Stimulated activated CD4-positive, alpha-beta T cell treated with anti-CD3 and anti-CD28 coated beads, Interleukin-4, amount 100 ng/mL, for 4 hours (primary cell): Measurements from ENCODE around the gene NDUFAF5.

ENCODE experiments used
- DNase-seq, 2 experiments: peaks; one replicate each; pipeline ENCODE4 v3.0.0-alpha.2; 2020

The NDUFAF5 gene

DNA sequence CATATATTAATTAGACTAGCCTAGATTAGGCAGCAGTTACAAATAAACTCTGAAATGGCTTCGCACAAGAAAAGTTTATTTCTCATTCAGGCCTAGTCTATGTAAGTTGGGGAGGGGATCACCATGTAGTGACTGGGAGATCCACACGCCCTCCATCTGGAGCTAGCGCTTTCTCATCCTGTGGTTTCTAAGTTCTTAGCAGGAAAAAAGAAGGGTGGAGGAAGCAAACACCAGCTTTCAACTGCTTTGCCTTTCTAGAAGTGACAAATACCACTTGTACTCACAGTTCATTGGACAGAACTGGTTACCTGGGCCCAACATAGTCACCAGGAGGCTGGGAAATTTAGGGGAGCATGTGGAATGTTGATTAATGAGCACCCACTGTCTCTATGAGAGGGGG is 46.6 kb downstream of the NDUFAF5 start:
- DNase-seq, result no peak

DNA sequence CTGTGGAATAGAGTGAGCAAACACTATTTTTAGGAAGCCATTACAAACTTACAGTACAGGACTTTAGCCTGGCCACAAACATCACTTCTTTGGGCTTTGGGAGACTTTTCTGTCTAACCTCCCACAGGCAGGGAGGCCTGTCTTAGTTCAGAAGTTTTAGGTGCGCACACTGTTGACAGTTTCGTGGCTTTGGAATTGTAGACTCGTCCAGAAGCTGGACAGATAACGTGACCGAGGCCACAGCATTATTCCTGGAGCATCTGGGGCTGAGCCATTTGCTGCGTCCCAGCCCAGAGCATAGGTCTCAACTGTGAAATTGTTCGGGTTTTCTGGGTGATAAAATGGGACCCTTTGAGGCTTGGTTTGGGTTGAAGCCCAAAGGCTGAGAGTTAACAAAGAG is 53.8 kb downstream of the NDUFAF5 start:
- no peak for DNase-seq

DNA sequence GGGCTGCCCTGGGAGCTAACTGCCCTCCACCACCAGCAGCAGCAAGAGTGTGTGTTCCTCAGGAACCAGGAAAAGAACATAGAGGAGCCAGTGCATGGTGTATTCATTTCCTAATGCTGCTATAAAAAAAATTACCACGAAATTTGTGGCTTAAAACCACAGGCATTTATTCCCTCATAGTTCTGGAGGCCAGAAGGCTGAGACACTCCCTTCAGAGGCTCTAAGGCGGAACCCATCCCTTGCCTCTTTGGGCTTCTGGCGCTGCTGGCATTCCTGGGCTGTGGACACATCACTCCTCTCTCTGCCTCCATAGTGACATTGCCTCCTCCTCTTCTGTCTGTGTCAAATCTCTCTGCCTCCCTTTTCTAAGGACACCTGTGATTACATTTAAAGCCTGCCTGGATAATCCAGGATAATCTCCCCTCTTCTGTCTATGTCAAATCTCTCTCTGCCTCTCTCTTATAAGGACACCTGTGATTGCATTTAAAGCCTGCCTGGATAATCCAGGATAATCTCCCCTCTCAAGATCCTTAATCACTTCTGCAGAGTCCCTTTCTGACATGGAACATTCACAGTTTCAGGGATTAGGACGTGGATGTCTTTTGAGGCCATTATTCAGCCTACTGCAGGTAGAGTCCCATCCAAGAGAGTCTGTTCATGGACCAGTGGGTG is 54.7 kb downstream of the NDUFAF5 start:
- no peak for DNase-seq

DNA sequence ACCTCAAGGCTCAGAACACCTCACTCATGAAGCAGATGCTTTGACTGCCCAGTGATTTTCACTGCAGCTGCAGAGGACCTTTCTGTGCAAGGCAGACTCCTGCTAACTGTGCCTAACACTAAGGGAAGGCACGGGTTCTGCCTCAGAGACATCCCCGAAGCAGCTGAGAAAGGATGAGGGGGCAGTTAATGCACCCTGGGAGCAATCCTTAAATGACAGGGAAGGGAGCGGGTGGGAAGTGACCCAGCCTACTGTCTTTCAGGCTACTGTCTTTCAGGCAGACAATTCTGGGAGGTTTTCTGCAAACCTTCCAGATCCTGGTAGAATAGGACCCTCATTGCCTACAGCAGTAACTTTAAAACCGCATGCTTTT is 55.3 kb downstream of the NDUFAF5 start:
- DNase-seq, result no peak

DNA sequence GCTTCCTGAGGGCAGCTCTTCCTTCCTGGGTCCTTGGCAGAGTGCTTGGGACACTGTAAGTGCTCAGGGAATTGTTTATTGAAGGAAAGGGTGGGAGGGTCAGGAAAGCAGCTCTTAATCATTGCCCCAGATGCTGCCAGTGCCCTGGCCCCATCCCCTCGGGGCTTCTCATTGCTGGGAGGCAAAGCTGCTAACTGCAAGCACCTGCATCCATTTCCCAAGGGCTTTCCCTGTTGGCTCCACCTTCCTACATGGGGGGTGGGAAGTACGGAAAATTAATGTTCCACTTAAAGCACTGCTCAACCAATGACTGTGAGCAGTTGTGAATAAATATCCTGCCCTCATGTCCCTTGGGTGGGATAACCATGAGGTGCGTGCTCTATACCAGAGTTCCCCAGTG is 56.4 kb downstream of the NDUFAF5 start:
- no peak for DNase-seq

DNA sequence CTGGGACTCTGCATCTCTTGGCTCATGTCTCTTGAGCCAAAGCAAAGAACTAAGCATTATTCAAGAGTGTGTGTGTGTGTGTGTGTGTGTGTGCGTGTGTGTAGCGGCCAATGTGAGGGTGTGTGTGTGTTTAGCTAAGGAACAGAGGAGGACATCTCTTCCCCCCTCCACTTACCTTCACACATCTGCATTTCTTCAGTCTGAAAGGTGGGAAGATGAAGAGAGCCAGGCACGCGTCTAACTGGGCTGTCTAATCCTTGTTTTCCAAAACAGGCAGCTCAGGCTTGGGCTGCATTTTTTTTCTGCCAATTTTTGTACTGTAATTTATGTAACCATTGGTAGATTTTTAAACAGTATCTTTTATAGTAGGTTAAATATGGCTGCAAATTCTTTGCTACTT is 59.5 kb downstream of the NDUFAF5 start:
- DNase-seq, result no peak

DNA sequence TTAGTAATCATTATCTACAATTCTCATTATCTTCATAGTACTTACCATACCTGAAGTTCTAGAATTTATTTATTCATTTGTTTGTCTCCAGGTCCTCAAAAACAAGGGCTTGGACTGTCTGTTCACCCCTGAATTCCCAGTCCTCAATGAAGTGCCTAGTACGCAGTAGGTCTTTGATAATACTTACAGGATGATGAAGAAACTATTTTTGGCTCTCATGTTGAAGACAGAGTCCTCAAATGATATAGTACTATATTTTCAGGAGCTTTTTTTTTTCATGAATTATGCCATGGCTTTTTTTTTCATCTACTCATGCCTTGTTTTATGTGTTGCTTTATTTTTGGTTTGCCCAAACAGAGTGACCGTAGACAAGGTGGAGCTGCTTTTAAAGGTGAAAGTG is 66.5 kb downstream of the NDUFAF5 start:
- DNase-seq, result no peak

DNA sequence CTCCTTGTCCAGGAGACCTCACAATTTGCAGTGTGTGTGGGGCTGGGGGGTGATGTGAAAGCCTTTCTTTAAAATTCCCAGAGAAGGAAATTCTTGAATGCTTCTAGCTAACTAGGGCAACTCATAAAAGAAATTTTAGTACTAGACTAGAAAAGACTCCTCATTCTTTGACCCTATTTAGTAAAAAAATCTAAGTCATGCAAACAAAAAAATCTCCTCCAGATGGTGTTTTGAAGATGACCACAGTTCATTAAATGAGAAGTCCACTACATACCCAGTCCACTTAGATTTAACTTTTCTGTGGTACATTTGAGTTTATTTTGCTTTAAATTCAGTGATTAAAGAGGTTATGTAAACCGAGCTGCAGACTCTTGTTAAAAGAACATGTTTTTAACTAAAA is 67.5 kb downstream of the NDUFAF5 start:
- DNase-seq, result no peak

DNA sequence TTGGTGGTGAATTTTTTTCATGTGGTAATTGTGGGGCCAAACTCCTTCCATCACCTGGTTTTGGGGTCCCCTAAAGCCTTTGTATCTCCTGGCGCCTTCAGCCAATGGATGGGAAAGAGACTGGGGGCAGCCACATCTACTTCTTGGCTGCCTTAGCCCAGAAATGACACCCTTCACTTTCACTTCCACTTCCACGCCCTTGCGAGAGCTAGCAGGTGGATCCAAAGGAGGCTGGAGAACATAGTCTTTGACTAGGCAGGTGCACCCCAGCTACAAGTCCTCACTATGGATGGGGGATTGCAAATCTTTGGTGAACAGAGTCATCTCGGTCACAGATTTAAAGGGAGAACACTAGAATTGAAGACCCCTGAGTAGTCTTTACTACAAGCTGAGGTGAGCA is 70.8 kb downstream of the NDUFAF5 start:
- DNase-seq, result no peak

DNA sequence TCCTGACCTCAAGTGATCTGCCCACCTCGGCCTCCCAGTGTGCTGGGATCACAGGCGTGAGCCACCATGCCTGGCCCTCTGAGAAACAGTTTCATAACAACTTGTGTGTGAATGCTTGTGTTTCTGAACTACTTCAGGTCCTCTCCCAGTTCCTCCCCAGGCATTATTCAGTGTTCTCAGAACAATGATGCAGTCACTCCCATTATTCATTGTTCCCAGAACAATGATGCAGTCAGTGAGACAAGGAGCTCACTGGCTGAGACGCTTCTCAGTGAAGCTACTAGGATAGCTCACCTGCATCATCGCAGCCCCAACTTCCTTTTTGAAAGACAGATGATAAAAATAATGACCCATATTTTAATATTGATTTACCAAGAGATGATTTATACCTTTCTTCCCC is 71.5 kb downstream of the NDUFAF5 start:
- no peak for DNase-seq

DNA sequence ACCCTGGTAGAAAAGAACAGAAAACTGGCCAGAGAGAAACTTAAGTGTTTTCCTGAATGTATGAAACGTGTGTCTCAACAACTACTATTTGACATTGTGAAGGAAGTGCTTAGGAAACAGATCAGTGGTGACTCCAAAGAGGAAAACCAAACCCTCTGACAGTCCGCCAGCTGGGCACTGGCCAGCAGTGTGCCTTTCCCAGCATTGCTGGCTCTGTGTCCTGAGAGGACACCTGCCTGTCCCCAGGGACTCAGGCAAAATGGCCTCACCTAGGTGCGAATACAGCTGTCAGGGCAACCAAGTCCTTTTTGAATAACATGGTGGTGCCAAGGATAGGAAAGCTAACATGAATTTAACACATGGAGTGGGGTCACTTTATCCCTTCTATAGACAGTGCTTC is 72.5 kb downstream of the NDUFAF5 start:
- DNase-seq, result no peak

DNA sequence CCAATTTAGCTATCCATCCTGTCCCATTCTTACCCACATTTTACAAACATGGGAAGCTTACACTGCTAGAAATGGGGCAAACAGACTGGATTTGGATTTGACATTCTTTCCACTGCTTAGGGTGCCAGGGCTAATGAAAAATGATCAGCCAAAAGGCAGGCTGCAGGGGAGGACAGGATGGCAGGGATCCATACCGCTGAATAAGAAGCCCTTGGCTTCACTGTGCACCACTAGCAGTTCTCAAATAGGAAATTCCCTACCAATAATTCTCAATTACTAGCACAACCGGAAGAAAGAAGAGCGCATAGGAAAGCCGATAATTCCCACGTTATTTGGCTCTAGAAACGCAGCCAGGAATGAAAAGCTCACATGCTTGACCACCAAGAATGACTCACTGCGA is 73.1 kb downstream of the NDUFAF5 start:
- no peak for DNase-seq

DNA sequence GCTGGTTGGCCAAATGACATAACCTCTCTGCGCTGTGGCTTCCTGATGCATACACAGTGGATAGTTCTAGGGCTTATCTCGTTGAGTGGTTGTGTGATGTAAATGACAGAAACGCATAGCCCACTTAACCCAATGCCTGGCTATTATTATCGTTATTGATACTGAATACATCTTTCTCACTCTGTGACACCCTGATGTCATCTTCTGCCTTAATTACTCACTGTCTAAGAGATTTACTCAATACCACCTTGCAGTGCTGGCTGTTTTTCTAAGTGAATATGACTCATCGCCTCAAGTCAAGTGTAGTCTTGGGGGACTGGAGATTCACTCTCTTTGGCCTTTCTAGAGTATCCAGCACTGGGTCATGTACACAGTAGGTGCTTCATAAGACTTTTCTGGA is 73.6 kb downstream of the NDUFAF5 start:
- DNase-seq, result no peak

DNA sequence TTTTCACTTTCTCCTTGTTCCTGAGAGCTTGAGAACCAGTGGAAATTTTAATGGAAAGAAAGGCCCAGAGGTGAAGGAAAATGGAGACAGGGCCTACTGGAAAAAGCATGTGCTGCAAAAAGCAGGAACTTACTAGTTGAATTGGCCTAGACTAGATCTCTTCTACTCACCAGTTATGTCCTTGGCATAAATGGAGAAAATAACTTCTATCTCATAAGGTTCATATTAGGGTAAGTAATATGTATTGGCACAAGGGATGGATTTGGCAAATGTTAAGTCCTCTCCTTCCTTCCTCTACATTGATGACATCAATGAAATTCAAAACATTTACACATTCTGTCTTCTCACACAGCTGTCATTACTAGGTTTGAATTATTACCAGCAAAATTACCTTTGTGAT is 74.0 kb downstream of the NDUFAF5 start:
- no peak for DNase-seq

DNA sequence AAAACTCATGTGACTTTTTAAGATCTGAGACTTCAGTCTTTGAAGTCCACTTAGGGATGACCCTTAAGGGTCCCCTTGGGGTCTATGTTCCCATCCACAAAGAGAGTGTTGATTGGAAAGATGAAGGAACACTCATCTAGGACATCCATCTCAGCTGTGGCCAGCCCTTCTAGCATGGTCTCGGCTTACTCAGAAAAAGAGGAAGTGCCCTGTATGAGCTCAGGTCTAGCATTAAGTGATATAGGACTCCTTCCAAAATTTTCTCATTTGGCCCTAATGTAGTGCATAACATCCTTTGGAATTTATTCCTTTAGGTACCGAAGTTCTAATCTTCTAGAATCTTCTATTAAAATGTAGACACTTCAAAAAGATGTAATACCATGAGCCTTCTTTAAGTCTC is 77.4 kb downstream of the NDUFAF5 start:
- DNase-seq, result no peak

DNA sequence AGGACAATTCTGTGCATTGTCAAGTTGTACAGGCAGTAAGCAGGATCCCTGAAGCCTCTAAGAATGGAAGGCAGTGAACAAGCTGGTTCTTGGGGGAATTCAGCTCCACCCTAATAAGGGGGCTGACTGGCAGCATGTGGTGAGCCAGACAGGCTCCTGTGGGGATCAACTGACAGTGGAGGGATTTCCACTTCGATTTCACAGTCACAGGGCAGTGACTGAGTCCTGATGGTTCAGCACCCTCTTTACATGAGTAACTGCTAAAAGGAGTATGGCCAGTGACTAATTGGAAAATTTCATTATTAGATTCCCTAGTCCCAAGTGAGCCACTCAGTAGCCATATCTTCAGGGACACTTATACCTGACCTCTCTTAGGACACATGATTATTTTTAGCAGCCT is 78.4 kb downstream of the NDUFAF5 start:
- DNase-seq, result no peak

DNA sequence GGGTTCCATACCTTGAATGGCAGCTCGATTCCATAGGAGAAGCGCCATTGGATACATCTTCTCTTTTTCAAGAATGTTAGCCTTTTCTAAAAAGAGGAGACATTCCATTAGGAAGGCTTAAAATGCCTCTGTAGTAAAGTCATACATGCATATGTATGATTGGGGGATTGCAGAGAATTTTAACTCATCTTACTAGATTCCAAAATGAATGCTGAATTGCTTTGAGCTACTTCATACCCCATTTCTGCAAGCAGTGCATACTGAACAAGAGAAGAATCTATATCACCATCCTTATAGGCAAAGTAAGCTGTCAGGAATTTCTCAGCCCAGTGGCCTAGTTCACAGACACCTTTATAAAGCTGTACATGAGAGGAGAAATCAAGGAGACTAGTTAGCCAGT is 80.3 kb downstream of the NDUFAF5 start:
- DNase-seq, result no peak

DNA sequence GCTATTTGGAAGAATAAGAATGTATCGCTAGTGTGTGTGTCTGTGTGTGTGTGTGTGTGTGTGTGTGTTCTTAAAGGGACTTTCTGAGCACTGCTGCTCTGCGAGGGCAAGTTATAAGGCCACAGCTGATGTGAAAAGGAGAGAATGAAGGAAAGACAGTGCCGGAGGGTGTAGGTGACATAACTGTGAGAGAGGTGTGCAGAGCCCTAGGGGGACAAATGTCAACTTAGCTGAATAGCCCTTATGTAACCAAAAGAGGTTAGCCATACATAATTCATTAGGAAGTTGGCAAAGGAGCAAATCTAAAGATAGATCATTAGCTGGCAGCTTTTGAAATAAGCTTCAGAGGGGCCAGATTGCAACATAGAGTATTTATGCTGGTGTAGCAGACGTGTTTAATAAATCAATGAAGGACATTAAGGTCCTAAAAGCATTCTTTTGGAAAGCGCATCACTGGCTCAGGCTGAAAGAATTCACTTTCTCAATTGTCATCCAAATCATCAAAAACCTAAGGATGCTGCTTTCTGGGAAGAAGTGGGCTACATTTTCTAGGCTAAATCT is 81.0 kb downstream of the NDUFAF5 start:
- DNase-seq, result no peak

DNA sequence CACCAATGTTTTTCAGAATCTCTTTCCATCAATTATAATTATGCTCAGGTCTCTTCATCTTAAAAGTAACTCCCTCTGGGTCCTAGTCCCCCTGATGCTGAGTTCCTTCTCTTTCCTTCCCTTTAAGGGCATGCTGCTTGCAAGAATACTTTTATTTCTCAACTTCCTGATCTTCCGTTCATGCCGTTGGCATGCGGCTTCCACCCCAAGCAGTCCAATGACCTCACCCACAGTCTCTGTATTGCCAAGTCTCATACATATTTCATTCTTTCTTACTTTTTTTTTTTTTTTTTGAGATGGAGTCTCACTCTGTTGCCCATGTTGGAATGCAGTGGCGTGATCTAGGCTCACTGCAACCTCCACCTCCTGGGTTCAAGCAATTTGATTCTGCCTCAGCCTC is 83.5 kb downstream of the NDUFAF5 start:
- no peak for DNase-seq

DNA sequence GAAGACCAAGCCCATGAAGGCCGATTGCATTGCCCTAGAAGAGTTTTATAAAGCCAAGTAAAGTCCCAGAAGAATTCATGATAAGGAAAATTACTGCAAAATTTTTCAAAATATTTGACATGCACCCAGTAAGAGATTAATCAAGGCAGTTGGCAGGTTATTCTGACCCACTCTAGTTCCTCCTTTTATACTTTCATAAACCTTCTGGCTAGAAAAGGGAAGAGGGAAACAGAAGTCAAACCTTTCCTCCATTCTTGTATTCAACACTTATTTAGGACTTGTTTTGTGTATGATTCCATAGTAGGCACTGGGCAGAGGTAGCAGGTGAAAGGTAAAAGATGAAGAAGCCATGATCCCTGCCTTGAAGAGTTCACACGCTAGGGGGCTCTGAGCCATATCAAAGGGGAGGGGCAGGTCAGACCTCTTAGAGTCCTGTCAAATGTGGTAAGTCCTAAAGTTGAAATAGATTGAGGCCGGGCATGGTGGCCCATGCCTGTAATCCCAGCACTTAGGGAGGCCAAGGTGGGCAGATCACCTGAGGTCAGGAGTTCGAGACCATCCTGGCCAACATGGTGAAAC is 85.4 kb downstream of the NDUFAF5 start:
- DNase-seq, result no peak
